Endometrial microvascular endothelial cells (primary cell): Measurements from ENCODE around the gene PGF. TPM values are rescaled to one million over a fixed set of nuclear protein-coding genes. Genes with fewer than 3 reads are reported as not detected.

Experiments used
- total RNA-seq: library from RNA; depleted of rRNA; stranded (reverse); fragments of >200 nt; gene quantifications from one replicate; pipeline ENCODE4 v1.2.3, GENCODE V29; 2015; ENCODE audit errors: inconsistent ontology term

Gene PGF
- total RNA-seq, 1 donor from 2014 or later: 80.7 TPM

Other genes with a start within 250 kb of the PGF start
- 38.0 TPM for gene AREL1, start 242.5 kb downstream of the PGF start, total RNA-seq
- gene FCF1, start 242.5 kb downstream of the PGF start, total RNA-seq: 36.3 TPM
- 24.3 TPM for gene YLPM1, start 192.3 kb downstream of the PGF start, total RNA-seq
- not detected for gene PROX2, start 79.5 kb downstream of the PGF start, total RNA-seq
- gene DLST, start 73.7 kb downstream of the PGF start, total RNA-seq: 92.1 TPM
- 25.0 TPM for gene RPS6KL1, start 32.3 kb downstream of the PGF start, total RNA-seq
- 90.6 TPM for gene EIF2B2, start 47.3 kb upstream of the PGF start, total RNA-seq
- 13.9 TPM for gene MLH3, start 95.9 kb upstream of the PGF start, total RNA-seq
- gene ACYP1, start 108.4 kb upstream of the PGF start, total RNA-seq: 26.0 TPM
- 1.5 TPM for gene ZC2HC1C, start 114.0 kb upstream of the PGF start, total RNA-seq
- gene NEK9, start 171.5 kb upstream of the PGF start, total RNA-seq: 12.8 TPM
- gene TMED10, start 221.0 kb upstream of the PGF start, total RNA-seq: 325 TPM